H9 (cell line): ENCODE data around the gene COX6A1. TPM values are rescaled to one million over a fixed set of nuclear protein-coding genes. Genes with fewer than 3 reads are reported as not detected.

Experiments used
- DNase-seq: peaks from one replicate; pipeline ENCODE4 v3.0.0-alpha.2; 2017
- H2AFZ ChIP-seq: one replicate; pipeline ENCODE4 v1.6.1; 2013; ENCODE audit warnings: mild to moderate bottlenecking, low read length, control low read depth, moderate library complexity
- H2AK5ac ChIP-seq: 2 replicates; pipeline ENCODE4 v1.6.1; 2013; ENCODE audit warnings: low read length, control low read depth, mixed read lengths; ENCODE audit not compliant: insufficient read length
- H2BK120ac ChIP-seq: one replicate; pipeline ENCODE4 v1.6.1; 2013; ENCODE audit warnings: low read depth, mild to moderate bottlenecking, low read length, control low read depth, inconsistent platforms; ENCODE audit not compliant: poor library complexity, severe bottlenecking
- H2BK12ac ChIP-seq: 2 replicates; pipeline ENCODE4 v1.6.1; 2013; ENCODE audit warnings: low read length, control low read depth, mixed read lengths, low read depth; ENCODE audit not compliant: insufficient read length
- H2BK15ac ChIP-seq: 2 replicates; pipeline ENCODE4 v1.6.1; 2013; ENCODE audit warnings: low read depth, low read length, control low read depth
- H2BK20ac ChIP-seq: one replicate; pipeline ENCODE4 v1.6.1; 2013; ENCODE audit warnings: low read depth, mild to moderate bottlenecking, low read length, control low read depth, inconsistent platforms; ENCODE audit not compliant: poor library complexity, severe bottlenecking
- H2BK5ac ChIP-seq: 2 replicates; pipeline ENCODE4 v1.6.1; 2013; ENCODE audit warnings: low read length, control low read depth, mixed read lengths; ENCODE audit not compliant: insufficient read length
- H3K14ac ChIP-seq: 2 replicates; pipeline ENCODE4 v1.6.1; 2013; ENCODE audit warnings: low read length, control low read depth; ENCODE audit not compliant: insufficient read depth
- H3K18ac ChIP-seq: 2 replicates; pipeline ENCODE4 v1.6.1; 2013; ENCODE audit warnings: low read depth, mild to moderate bottlenecking, mixed read lengths, low read length, control low read depth; ENCODE audit not compliant: insufficient read length
- H3K23ac ChIP-seq: 2 replicates; pipeline ENCODE4 v1.6.1; 2013; ENCODE audit warnings: low read length, control low read depth, mixed read lengths, low read depth; ENCODE audit not compliant: insufficient read length
- H3K23me2 ChIP-seq: 2 replicates; pipeline ENCODE4 v1.6.1; 2013; ENCODE audit warnings: low read depth, mild to moderate bottlenecking, mixed read lengths, low read length, control low read depth; ENCODE audit not compliant: insufficient read length, poor library complexity, severe bottlenecking
- H3K27ac ChIP-seq: 2 replicates; pipeline ENCODE4 v1.5.1; 2013; ENCODE audit warnings: low read length, control low read depth, mixed read lengths, low read depth; ENCODE audit not compliant: insufficient read length
- H3K27me3 ChIP-seq: 2 replicates; pipeline ENCODE4 v1.6.1; 2013; ENCODE audit warnings: low read length, control low read depth, inconsistent platforms; ENCODE audit not compliant: insufficient read depth
- H3K4ac ChIP-seq: 2 replicates; pipeline ENCODE4 v1.6.1; 2013; ENCODE audit warnings: low read depth, mild to moderate bottlenecking, control low read depth, inconsistent platforms, low read length, moderate library complexity
- H3K4me1 ChIP-seq: 2 replicates; pipeline ENCODE4 v1.6.1; 2013; ENCODE audit warnings: low read length, control low read depth, inconsistent platforms; ENCODE audit not compliant: insufficient read depth
- H3K4me2 ChIP-seq: 2 replicates; pipeline ENCODE4 v1.6.1; 2013; ENCODE audit warnings: low read length, control low read depth, mixed read lengths; ENCODE audit not compliant: insufficient read length, insufficient read depth
- H3K56ac ChIP-seq: 2 replicates; pipeline ENCODE4 v1.6.1; 2013; ENCODE audit warnings: low read depth, mild to moderate bottlenecking, mixed read lengths, low read length, control low read depth; ENCODE audit not compliant: insufficient read length
- H3K79me1 ChIP-seq: 2 replicates; pipeline ENCODE4 v1.6.1; 2013; ENCODE audit warnings: low read depth, mild to moderate bottlenecking, moderate library complexity, low read length, control low read depth, inconsistent platforms; ENCODE audit not compliant: insufficient read depth, poor library complexity, severe bottlenecking
- H3K79me2 ChIP-seq: 2 replicates; pipeline ENCODE4 v1.6.1; 2013; ENCODE audit warnings: low read length, control low read depth, inconsistent platforms; ENCODE audit not compliant: insufficient read depth
- H3K9ac ChIP-seq: 2 replicates; pipeline ENCODE4 v1.6.1; 2013; ENCODE audit warnings: low read length, control low read depth, mixed read lengths; ENCODE audit not compliant: insufficient read length; ENCODE audit errors: extremely low read depth
- H3K9me3 ChIP-seq: one replicate; pipeline ENCODE4 v1.6.1; 2013; ENCODE audit warnings: low read depth, low read length, inconsistent platforms; ENCODE audit not compliant: control insufficient read depth
- H3T11ph ChIP-seq: one replicate; pipeline ENCODE4 v1.6.1; 2013; ENCODE audit warnings: mild to moderate bottlenecking, low read length, control low read depth, inconsistent platforms
- H4K20me1 ChIP-seq: one replicate; pipeline ENCODE4 v1.6.1; 2013; ENCODE audit not compliant: control insufficient read depth, insufficient read length, insufficient read depth
- H4K5ac ChIP-seq: 2 replicates; pipeline ENCODE4 v1.6.1; 2013; ENCODE audit warnings: low read depth, mild to moderate bottlenecking, mixed read lengths, low read length, control low read depth; ENCODE audit not compliant: insufficient read length
- H4K8ac ChIP-seq: replicated peaks from 2 replicates; pipeline ENCODE4 v1.6.1; 2013; ENCODE audit warnings: low read length, control low read depth, mixed read lengths, low read depth; ENCODE audit not compliant: insufficient read length
- H4K91ac ChIP-seq: 2 replicates; pipeline ENCODE4 v1.6.1; 2013; ENCODE audit warnings: low read depth, mild to moderate bottlenecking, moderate library complexity, mixed read lengths, low read length, control low read depth; ENCODE audit not compliant: insufficient read length
- H3K27ac Mint-ChIP-seq, 3 experiments: 2 replicates in 2 of 3; 3 replicates in 1 of 3; pipeline ENCODE4 v1.8.0; 2020 to 2021; ENCODE audit warnings: mixed read lengths in 3 of 3, mild to moderate bottlenecking in 1 of 3, moderate library complexity in 1 of 3
- H3K27me3 Mint-ChIP-seq: 2 replicates; pipeline ENCODE4 v1.8.0; 2021; ENCODE audit warnings: low read depth, mild to moderate bottlenecking, moderate library complexity, mixed read lengths
- H3K36me3 Mint-ChIP-seq, 3 experiments: 2 replicates in 2 of 3; 3 replicates in 1 of 3; pipeline ENCODE4 v1.8.0; 2020 to 2021; ENCODE audit warnings: low read depth in 3 of 3, mixed read lengths in 3 of 3; ENCODE audit not compliant: insufficient read depth in 1 of 3
- H3K4me1 Mint-ChIP-seq, 2 experiments: 2 replicates each; pipeline ENCODE4 v1.8.0; 2020; ENCODE audit warnings: mixed read lengths in 2 of 2
- H3K4me3 Mint-ChIP-seq, 2 experiments: 2 replicates in 1 of 2; 3 replicates in 1 of 2; pipeline ENCODE4 v1.8.0; 2020 to 2021; ENCODE audit warnings: mild to moderate bottlenecking in 2 of 2, mixed read lengths in 2 of 2, moderate library complexity in 1 of 2
- H3K9me3 Mint-ChIP-seq, 2 experiments: 2 replicates in 1 of 2; 3 replicates in 1 of 2; pipeline ENCODE4 v1.8.0; 2020; ENCODE audit warnings: mild to moderate bottlenecking in 2 of 2, mixed read lengths in 2 of 2, moderate library complexity in 1 of 2
- WGBS: extraction: QIAGEN DNeasy Blood & Tissue Kit; methylation state at CpG from one replicate; pipeline ENCODE4 v1.1.7; 2013; ENCODE audit warnings: missing lambda C conversion rate, low lambda C conversion rate, mixed read lengths; ENCODE audit not compliant: insufficient read length; ENCODE audit errors: extremely low coverage; 5-methylcytosine and 5-hydroxymethylcytosine counted together
- total RNA-seq: library from RNA; stranded (reverse); gene quantifications from 2 replicates; pipeline ENCODE4 v1.2.1, GENCODE V29; 2021
- TF ChIP-seq, protein P1 (sequence below): fragments of 200-600 bp; sonication (generic); conservative IDR thresholded peaks from 3 replicates; pipeline ENCODE4 v1.8.0; 2021; ENCODE audit warnings: antibody characterized with exemption, mild to moderate bottlenecking

COX6A1 gene
- total RNA-seq, 1 experiment from 2014 or later: 415 TPM

DNA sequence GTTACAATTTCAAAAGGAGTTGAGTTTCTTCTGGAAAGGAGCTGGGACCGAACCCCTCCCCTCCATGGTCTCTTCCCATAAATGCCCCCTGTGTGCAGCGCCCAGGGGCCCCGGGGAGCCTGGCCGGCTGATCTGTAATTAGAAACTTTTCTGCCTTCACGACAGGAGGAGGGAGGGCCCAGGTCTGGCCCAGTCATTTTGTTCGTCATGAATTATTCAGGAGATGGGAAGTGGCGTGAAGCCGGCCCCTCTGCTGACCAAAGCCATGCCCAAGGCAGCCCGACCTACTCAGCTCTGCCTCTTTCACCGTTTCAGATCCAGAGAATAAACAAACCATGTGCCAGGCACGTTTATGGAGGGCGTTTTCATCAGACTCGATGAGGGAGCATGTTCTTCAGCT lies 35.7 kb upstream of the COX6A1 start:
- H2BK120ac ChIP-seq: no peak overlapping the region
- peaks cover 3% of the 10 kb centered on the region; the same call in 1 of the 2 replicates for H3K4me1 ChIP-seq
- H3K18ac ChIP-seq: no peak overlapping the region
- H3K14ac ChIP-seq: no peak overlapping the region
- H3K79me2 ChIP-seq: no peaks in the 10 kb centered on the region
- H3K56ac ChIP-seq: no peak overlapping the region
- no peak overlapping the region for H2BK15ac ChIP-seq
- H3K27me3 ChIP-seq: no peaks in the 10 kb centered on the region
- H3K9ac ChIP-seq: no peak overlapping the region
- TF ChIP-seq, protein P1, sequence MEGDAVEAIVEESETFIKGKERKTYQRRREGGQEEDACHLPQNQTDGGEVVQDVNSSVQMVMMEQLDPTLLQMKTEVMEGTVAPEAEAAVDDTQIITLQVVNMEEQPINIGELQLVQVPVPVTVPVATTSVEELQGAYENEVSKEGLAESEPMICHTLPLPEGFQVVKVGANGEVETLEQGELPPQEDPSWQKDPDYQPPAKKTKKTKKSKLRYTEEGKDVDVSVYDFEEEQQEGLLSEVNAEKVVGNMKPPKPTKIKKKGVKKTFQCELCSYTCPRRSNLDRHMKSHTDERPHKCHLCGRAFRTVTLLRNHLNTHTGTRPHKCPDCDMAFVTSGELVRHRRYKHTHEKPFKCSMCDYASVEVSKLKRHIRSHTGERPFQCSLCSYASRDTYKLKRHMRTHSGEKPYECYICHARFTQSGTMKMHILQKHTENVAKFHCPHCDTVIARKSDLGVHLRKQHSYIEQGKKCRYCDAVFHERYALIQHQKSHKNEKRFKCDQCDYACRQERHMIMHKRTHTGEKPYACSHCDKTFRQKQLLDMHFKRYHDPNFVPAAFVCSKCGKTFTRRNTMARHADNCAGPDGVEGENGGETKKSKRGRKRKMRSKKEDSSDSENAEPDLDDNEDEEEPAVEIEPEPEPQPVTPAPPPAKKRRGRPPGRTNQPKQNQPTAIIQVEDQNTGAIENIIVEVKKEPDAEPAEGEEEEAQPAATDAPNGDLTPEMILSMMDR: no peak
- no peak overlapping the region for H2AK5ac ChIP-seq
- no peak overlapping the region for H2AFZ ChIP-seq
- Mint-ChIP-seq H3K27ac (peak overlapping the region; percentile 53 to 89 (median 67); a peak in 6 of 7 replicates), H3K9me3 (peaks cover 0 to 3% of the 10 kb centered on the region in 2 experiments; a peak in 1 of 5 replicates), H3K27me3 (peaks cover 2% of the 10 kb centered on the region), H3K36me3 (peaks cover 0 to 2% (median 0%) of the 10 kb centered on the region in 3 experiments; a peak in 1 of 7 replicates), H3K4me1 (peaks cover 17 to 30% of the 10 kb centered on the region in 2 experiments), H3K4me3 (peak overlapping the region in 1 of 2 experiments; percentile 65; a peak in 3 of 5 replicates)
- H3K79me1 ChIP-seq: no peaks in the 10 kb centered on the region
- no peak overlapping the region for H2BK5ac ChIP-seq
- H4K20me1 ChIP-seq: no peaks in the 10 kb centered on the region
- H3K9me3 ChIP-seq: no peaks in the 10 kb centered on the region
- H4K8ac ChIP-seq: no peak overlapping the region
- no peak overlapping the region for H4K5ac ChIP-seq
- H3K23me2 ChIP-seq: no peaks in the 10 kb centered on the region
- H2BK20ac ChIP-seq: no peak overlapping the region
- no peak overlapping the region for H3K4ac ChIP-seq
- no peak overlapping the region for H4K91ac ChIP-seq
- no peak overlapping the region for H3K27ac ChIP-seq
- no peak overlapping the region for H3T11ph ChIP-seq
- no peak overlapping the region for H3K23ac ChIP-seq
- WGBS: no CpG with 5 or more reads among the region's 13 CpGs
- DNase-seq: peak; percentile 85
- H2BK12ac ChIP-seq: no peak overlapping the region
- peak overlapping the region; percentile 2 for H3K4me2 ChIP-seq
